ENCODE measurements around the gene TRPM5. TPM values are rescaled to one million over a fixed set of nuclear protein-coding genes. Genes with fewer than 3 reads are reported as not detected.

Gene TRPM5
- polyA plus RNA-seq, 3 donors: 2.7 to 4.5 (median 3.5) TPM

GRCh38 chr11:2472428-2473186 lies 28.3 kb upstream of the TRPM5 start:
- no peak for DNase-seq (ENCODE audit: extremely low read depth in 1 of 11, low read depth in 9 of 11, low spot score in 4 of 11)

GRCh38 chr11:2471804-2472096 lies 27.4 kb upstream of the TRPM5 start:
- no peak for DNase-seq (ENCODE audit: extremely low read depth in 1 of 11, low read depth in 9 of 11, low spot score in 4 of 11)

GRCh38 chr11:2471048-2471803 lies 26.9 kb upstream of the TRPM5 start:
- no peak for DNase-seq (ENCODE audit: extremely low read depth in 1 of 11, low read depth in 9 of 11, low spot score in 4 of 11)

DNA sequence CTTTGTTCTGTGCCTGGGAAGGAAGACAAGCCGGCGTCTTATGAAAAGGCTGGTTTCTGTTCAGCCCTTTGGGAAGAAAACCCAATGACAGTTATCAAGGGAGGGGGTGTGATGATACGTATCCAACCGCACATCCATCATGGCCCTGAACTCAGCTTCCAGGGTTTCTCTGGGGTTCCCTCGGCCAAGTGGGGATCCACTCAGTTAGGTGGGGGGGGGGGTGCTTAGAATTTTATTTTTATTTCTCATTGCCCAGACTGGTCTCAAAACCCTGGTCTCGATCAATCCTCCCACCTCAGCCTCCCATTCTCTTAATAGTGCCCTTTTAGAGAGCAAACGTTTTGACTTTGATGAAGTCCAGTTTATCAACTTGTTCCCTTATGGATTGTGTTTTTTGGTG lies 26.2 kb upstream of the TRPM5 start:
- no peak for DNase-seq (ENCODE audit: extremely low read depth in 1 of 11, low read depth in 9 of 11, low spot score in 4 of 11)

GRCh38 chr11:2468363-2469235 lies 24.3 kb upstream of the TRPM5 start:
- DNase-seq (ENCODE audit: extremely low read depth in 1 of 11, low read depth in 9 of 11, low spot score in 4 of 11): no peak

DNA sequence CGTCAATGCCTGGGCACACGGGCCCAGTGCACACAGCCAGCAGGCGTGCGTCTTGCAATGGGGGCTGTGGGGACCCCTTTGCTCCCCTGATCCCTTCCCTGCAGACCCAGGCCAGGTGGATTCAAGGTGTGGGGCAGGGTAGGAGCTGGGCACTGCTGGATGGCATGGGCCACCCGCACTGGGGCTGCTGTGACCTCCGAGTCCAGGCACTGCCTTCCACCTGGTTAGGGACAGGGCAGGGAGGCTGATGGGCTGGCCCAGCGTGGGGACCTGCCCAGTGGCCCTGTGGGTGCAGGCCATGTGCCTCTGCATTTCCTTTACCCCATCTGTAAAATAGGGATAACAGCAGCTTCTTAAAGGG lies 23.4 kb upstream of the TRPM5 start:
- no peak for DNase-seq (ENCODE audit: extremely low read depth in 1 of 11, low read depth in 9 of 11, low spot score in 4 of 11)

DNA sequence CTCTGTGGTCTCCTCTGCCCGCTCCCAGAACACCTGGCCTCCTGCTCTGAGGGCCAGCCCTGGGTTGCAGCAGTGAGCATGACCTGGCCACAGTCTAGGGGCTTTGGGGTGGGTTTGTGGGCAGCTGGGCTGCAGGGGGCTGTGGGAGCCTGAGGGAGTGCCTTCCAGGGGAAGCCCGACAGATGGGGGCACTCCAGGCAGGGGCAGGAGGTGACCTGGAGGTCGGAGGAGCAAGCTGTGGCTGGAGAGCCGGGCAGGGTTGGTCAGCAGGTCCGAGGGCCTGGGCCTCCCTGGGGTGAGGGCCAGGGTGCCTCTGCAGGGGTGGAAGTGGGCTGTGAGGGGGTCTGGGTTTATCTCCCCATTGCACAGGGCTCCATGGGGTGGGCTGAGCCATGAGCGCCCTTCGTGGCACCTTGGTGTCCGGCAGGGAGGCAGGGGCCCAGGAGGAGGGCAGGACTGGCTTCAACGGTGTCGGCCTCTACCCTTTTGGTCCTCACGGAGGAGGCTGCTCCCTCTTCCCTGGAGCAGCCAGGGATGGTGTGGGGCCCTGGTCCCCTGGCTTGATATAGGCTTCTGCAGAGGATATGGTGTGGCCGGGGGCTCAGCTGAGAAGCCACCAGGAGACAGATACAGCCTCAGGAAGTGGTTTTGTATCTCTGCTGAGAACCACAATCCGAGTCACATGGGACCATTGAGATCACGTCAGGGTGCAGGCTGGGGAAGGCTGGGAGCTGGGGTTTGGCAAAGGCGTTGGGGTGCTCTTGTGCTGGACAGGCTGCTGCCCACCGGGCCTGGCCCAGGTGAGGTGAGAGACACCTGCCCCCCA lies 22.8 kb upstream of the TRPM5 start:
- DNase-seq (ENCODE audit: extremely low read depth in 1 of 11, low read depth in 9 of 11, low spot score in 4 of 11): no peak

GRCh38 chr11:2466069-2466801 lies 21.9 kb upstream of the TRPM5 start:
- DNase-seq (ENCODE audit: extremely low read depth in 1 of 11, low read depth in 9 of 11, low spot score in 4 of 11): no peak

- no peak for DNase-seq (ENCODE audit: extremely low read depth in 1 of 11, low read depth in 9 of 11, low spot score in 4 of 11)
These were observed 21.1 kb upstream of the TRPM5 start for GRCh38 chr11:2465202-2466068.

DNA sequence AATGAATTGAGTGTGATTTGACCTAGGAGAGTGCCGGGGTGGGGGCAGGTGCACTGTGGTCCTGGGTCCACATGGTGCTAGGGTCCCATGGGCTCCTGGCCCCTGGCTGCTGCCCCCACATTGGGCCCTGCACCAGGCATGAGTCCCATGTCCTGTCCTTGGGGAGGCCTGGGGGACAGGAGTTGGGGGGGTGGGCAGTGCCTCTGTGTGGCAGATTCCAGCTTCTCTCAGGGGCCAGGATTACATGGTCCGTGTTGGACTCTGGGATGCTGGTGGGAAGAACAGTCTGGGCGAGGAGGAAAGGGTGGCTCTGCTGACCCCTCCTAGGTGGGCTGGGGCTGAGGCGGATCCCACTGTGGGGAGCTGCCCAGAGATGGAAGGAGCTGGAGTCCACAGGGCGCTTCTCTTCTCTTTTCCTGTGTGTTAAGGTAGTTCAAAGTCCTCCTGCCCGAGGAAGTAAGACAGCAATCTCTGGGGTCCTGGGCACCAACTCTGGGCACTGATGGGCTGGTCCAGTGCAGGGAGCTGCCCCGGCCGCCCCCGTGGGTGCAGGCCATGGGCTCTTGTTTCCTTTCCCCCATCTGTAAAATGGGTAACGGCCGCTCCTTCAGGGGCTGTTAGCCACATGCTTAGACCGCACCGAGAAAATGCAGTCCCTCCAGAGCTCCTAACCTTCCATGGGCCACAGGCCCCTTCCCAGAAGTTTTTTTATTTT lies 20.3 kb upstream of the TRPM5 start:
- no peak for DNase-seq (ENCODE audit: extremely low read depth in 1 of 11, low read depth in 9 of 11, low spot score in 4 of 11)

- no peak for DNase-seq (ENCODE audit: extremely low read depth in 1 of 11, low read depth in 9 of 11, low spot score in 4 of 11)
These were observed 19.5 kb upstream of the TRPM5 start for GRCh38 chr11:2463766-2464277.

GRCh38 chr11:2462986-2463765 lies 18.9 kb upstream of the TRPM5 start:
- peak in 1 of 11 donors; percentile 26 for DNase-seq (ENCODE audit: extremely low read depth in 1 of 11, low read depth in 9 of 11, low spot score in 4 of 11)

DNA sequence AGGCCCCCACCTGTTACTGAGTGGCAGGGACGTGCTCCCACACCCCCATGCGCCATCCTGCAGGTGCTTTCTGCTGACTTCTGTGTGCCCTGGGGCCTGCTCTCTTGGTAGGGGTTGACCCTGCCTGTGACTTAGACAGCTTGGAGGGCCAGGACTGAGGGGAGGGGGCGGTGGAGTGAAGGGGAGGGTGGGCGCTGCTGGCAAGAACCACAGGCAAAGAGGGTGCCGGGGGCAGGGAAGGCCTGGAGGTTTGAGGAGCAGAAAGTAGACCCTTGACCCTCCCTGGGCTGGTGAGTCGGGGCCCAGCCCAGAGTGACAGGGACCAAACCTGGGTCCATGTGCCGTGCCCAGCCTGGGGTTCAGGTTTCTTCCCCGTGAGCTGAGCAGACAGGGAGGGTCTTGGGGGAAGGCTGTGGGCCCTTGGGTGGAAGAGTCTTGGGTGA lies 18.2 kb upstream of the TRPM5 start:
- no peak for DNase-seq (ENCODE audit: extremely low read depth in 1 of 11, low read depth in 9 of 11, low spot score in 4 of 11)

DNA sequence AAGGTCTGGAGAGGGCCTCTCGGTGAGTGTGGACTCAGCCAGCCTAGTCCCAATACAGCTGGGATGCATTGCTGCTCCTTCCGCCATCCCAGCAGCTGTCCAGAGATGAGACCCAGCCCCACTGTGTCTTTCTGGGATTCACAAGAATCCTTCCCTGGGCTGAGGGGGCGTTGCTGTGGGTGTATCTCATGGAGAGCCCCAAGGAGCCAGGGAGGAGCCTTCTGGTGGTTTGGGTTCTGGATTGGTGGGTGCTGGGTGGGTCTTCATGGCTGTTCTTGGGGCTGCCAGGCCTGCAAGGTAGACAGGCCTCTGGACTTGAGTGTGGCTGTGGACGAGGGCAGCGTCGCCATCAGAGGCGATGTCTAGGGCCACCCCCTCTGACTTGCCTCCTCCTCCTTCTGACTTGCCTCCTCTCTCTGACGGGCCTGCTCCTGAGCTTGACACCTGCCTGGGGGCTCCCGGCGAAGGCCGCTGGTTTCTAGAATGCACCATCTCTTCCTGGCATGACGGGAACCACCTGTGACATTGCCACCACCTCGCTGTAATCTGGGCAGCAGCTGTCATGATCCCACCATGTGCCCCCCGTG lies 17.7 kb upstream of the TRPM5 start:
- no peak for DNase-seq (ENCODE audit: extremely low read depth in 1 of 11, low read depth in 9 of 11, low spot score in 4 of 11)

GRCh38 chr11:2461253-2461955 lies 17.1 kb upstream of the TRPM5 start:
- DNase-seq (ENCODE audit: extremely low read depth in 1 of 11, low read depth in 9 of 11, low spot score in 4 of 11): no peak

All from renal cortex interstitium (tissue), 11 donors.